GM21526 (cell line): ENCODE measurements around the gene IPPK.
"Not testable (repeated sequence)": the region's sequence is repeated elsewhere in the genome, so short reads cannot be mapped to it uniquely, and the experiment has no call there.

ENCODE experiments used
- ATAC-seq: cut with Tn5 transposase; IDR thresholded peaks from one replicate; pipeline ENCODE4 v1.9.1; 2021; ENCODE audit warnings: moderate library complexity; ENCODE audit not compliant: unreplicated experiment, low FRiP score

IPPK gene

GRCh38 chr9:92601451-92601850, 68.5 kb downstream of the IPPK start:
- ATAC-seq, result no peak

GRCh38 chr9:92600462-92601261, 69.3 kb downstream of the IPPK start:
- ATAC-seq, result no peak

GRCh38 chr9:92599938-92600461, 69.9 kb downstream of the IPPK start:
- ATAC-seq, result no peak

- no peak for ATAC-seq
These were observed 71.5 kb downstream of the IPPK start for GRCh38 chr9:92598382-92598781.

- no peak for ATAC-seq
These were observed 74.0 kb downstream of the IPPK start for GRCh38 chr9:92595930-92596329.

GRCh38 chr9:92595075-92595474, 74.9 kb downstream of the IPPK start:
- ATAC-seq, result not testable (repeated sequence)

GRCh38 chr9:92592946-92593861, 76.7 kb downstream of the IPPK start:
- ATAC-seq, result no peak

- ATAC-seq, result no peak
These were observed 77.4 kb downstream of the IPPK start for GRCh38 chr9:92592537-92592936.

GRCh38 chr9:92590377-92590776, 79.6 kb downstream of the IPPK start:
- no peak for ATAC-seq

GRCh38 chr9:92589923-92590322, 80.0 kb downstream of the IPPK start:
- ATAC-seq, result no peak

- ATAC-seq, result no peak
These were observed 93.8 kb downstream of the IPPK start for GRCh38 chr9:92576175-92576574.

- ATAC-seq, result not testable (repeated sequence)
These were observed 96.3 kb downstream of the IPPK start for GRCh38 chr9:92573612-92574011.

GRCh38 chr9:92571871-92572270, 98.1 kb downstream of the IPPK start:
- ATAC-seq, result not testable (repeated sequence)

- ATAC-seq, result no peak
These were observed 104.9 kb downstream of the IPPK start for GRCh38 chr9:92564982-92565381.

- no peak for ATAC-seq
These were observed 105.4 kb downstream of the IPPK start for GRCh38 chr9:92564504-92564903.
